Testis (tissue), 2 donors: ENCODE measurements around the gene SLC4A2.

Source experiments
- POLR2A ChIP-seq: fragments of 450-650 bp; IDR thresholded peaks from one replicate; pipeline ENCODE4 v1.6.1; 2017; ENCODE audit warnings: antibody characterized with exemption, mild to moderate bottlenecking, moderate library complexity
- TF ChIP-seq, protein P1 (sequence below), 3 experiments: fragments of 450-650 bp in 2 of 3; fragments of 200-600 bp in 1 of 3; sonication (generic) in 1 of 3; IDR thresholded peaks; one replicate each; pipeline ENCODE4 v1.5.1; 2016 to 2019; ENCODE audit warnings: antibody characterized with exemption in 3 of 3, mild to moderate bottlenecking in 2 of 3, moderate library complexity in 1 of 3

GRCh38 chr7:151056283-151056665 lies 3.1 kb upstream of the SLC4A2 start:
- TF ChIP-seq, protein P1, sequence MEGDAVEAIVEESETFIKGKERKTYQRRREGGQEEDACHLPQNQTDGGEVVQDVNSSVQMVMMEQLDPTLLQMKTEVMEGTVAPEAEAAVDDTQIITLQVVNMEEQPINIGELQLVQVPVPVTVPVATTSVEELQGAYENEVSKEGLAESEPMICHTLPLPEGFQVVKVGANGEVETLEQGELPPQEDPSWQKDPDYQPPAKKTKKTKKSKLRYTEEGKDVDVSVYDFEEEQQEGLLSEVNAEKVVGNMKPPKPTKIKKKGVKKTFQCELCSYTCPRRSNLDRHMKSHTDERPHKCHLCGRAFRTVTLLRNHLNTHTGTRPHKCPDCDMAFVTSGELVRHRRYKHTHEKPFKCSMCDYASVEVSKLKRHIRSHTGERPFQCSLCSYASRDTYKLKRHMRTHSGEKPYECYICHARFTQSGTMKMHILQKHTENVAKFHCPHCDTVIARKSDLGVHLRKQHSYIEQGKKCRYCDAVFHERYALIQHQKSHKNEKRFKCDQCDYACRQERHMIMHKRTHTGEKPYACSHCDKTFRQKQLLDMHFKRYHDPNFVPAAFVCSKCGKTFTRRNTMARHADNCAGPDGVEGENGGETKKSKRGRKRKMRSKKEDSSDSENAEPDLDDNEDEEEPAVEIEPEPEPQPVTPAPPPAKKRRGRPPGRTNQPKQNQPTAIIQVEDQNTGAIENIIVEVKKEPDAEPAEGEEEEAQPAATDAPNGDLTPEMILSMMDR (IDR thresholded peaks at IDR 0.05), result no peak
- no peak for TF ChIP-seq POLR2A
